ENCODE results near the gene ZFP3.
"Not testable (repeated sequence)": the region's sequence is repeated elsewhere in the genome, so short reads cannot be mapped to it uniquely, and the experiment has no call there.

Gene ZFP3

GRCh38 chr17:5126719-5127488 is 48.6 kb downstream of the ZFP3 start:
- DNase-seq, result no peak

- no peak for DNase-seq
These were observed 49.6 kb downstream of the ZFP3 start for GRCh38 chr17:5127910-5128309.

- not testable (repeated sequence) for DNase-seq
These were observed 50.1 kb downstream of the ZFP3 start for GRCh38 chr17:5128387-5128786.

- DNase-seq, result no peak
These were observed 50.8 kb downstream of the ZFP3 start for GRCh38 chr17:5128905-5129535.

GRCh38 chr17:5129770-5130169 is 51.5 kb downstream of the ZFP3 start:
- DNase-seq, result not testable (repeated sequence)

GRCh38 chr17:5130261-5130660 is 52.0 kb downstream of the ZFP3 start:
- DNase-seq, result not testable (repeated sequence)

- not testable (repeated sequence) for DNase-seq
These were observed 52.4 kb downstream of the ZFP3 start for GRCh38 chr17:5130687-5131086.

GRCh38 chr17:5131146-5131715 is 53.0 kb downstream of the ZFP3 start:
- no peak for DNase-seq

- not testable (repeated sequence) for DNase-seq
These were observed 53.7 kb downstream of the ZFP3 start for GRCh38 chr17:5131799-5132502.

- not testable (repeated sequence) for DNase-seq
These were observed 54.4 kb downstream of the ZFP3 start for GRCh38 chr17:5132503-5133225.

- no peak for DNase-seq
These were observed 55.0 kb downstream of the ZFP3 start for GRCh38 chr17:5133311-5133710.

- DNase-seq, result not testable (repeated sequence)
These were observed 55.7 kb downstream of the ZFP3 start for GRCh38 chr17:5133961-5134360.

GRCh38 chr17:5134571-5134970 is 56.3 kb downstream of the ZFP3 start:
- DNase-seq, result not testable (repeated sequence)

- DNase-seq, result not testable (repeated sequence)
These were observed 57.0 kb downstream of the ZFP3 start for GRCh38 chr17:5135131-5135712.

GRCh38 chr17:5135726-5136579 is 57.7 kb downstream of the ZFP3 start:
- DNase-seq, result no peak

- DNase-seq, result not testable (repeated sequence)
These were observed 58.5 kb downstream of the ZFP3 start for GRCh38 chr17:5136580-5137412.

GRCh38 chr17:5137511-5138197 is 59.4 kb downstream of the ZFP3 start:
- DNase-seq, result not testable (repeated sequence)

GRCh38 chr17:5138198-5138544 is 59.9 kb downstream of the ZFP3 start:
- DNase-seq, result not testable (repeated sequence)

GRCh38 chr17:5138616-5139457 is 60.6 kb downstream of the ZFP3 start:
- DNase-seq, result no peak

Data from NCI-H2171 treated with DMSO at 0.1 percent for 48 hours (cell line).